GM18907 (cell line): ENCODE results near the gene FAM114A1.
"Not testable (repeated sequence)": the region's sequence is repeated elsewhere in the genome, so short reads cannot be mapped to it uniquely, and the experiment has no call there.

Experiments
- ATAC-seq: cut with Tn5 transposase; IDR thresholded peaks from one replicate; pipeline ENCODE4 v1.9.1; 2021; ENCODE audit warnings: mild to moderate bottlenecking, moderate library complexity; ENCODE audit not compliant: unreplicated experiment

FAM114A1 gene

GRCh38 chr4:38959248-38959647, 91.6 kb downstream of the FAM114A1 start:
- ATAC-seq: not testable (repeated sequence)

GRCh38 chr4:38964942-38965775, 97.6 kb downstream of the FAM114A1 start:
- ATAC-seq: no peak

DNA sequence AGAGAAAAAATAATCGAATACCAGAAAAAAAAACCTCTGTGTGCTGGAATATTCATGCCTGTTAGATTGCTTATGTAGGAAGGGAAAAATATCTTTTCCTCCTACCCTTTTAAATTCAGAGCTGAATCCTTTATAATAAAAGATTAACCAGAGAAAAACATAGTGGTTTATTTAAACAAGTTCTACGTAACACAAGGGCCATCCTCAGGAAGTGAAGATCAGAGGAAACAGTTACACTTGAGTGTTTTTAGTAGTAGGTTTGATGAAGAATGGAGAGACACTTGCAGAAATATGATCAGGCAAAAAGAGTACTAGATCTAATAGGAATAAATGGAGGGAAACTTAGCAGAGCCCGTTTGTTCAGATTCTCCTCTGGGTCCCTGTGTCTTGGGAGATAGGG, 98.3 kb downstream of the FAM114A1 start:
- no peak for ATAC-seq

GRCh38 chr4:38967260-38968095, 99.9 kb downstream of the FAM114A1 start:
- ATAC-seq: no peak

DNA sequence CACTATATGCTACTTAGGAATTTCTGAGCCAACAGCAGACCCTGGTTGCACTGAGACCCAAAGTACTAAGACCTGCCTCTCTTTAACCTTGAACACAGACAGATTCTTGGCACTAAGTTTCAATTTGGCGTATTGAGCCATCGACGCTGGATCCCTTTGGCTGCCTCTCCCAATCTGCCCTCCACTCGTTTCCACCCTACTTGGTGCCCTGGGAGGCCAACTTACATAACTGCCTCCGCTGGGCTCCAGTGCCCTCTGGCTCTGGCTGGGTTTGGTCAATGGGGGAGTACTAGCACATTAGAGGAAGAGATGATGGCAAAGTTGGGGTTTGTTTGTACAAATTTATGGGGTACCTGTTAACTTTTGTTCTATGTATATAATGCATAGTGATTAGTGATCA, 101.1 kb downstream of the FAM114A1 start:
- no peak for ATAC-seq

DNA sequence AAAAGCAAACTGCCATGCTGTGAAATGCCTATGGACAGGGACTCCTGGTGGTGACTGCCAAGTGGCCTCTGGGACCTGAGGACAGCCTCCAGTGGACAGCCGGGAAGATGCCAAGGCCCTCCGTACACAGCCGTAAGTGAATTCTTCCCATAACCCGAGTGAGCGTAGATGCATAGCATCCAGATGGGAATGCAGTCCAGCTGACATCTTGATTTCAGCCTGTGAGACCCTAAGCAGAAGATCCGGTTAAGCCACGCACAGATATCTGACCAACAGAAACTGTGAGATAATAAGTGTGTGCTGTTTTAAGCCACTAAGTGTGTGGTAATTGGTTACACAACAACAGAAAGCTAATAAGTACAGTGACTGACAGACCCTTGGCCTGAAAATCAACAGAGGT, 108.7 kb downstream of the FAM114A1 start:
- ATAC-seq: no peak

GRCh38 chr4:38979081-38979480, 111.5 kb downstream of the FAM114A1 start:
- ATAC-seq: no peak

GRCh38 chr4:38979511-38980230, 112.1 kb downstream of the FAM114A1 start:
- no peak for ATAC-seq

- ATAC-seq: peak; percentile 61
Measured at GRCh38 chr4:38980903-38981676, 113.5 kb downstream of the FAM114A1 start.

GRCh38 chr4:38982361-38983095, 114.9 kb downstream of the FAM114A1 start:
- ATAC-seq: no peak

GRCh38 chr4:38983291-38983690, 115.7 kb downstream of the FAM114A1 start:
- ATAC-seq: no peak

DNA sequence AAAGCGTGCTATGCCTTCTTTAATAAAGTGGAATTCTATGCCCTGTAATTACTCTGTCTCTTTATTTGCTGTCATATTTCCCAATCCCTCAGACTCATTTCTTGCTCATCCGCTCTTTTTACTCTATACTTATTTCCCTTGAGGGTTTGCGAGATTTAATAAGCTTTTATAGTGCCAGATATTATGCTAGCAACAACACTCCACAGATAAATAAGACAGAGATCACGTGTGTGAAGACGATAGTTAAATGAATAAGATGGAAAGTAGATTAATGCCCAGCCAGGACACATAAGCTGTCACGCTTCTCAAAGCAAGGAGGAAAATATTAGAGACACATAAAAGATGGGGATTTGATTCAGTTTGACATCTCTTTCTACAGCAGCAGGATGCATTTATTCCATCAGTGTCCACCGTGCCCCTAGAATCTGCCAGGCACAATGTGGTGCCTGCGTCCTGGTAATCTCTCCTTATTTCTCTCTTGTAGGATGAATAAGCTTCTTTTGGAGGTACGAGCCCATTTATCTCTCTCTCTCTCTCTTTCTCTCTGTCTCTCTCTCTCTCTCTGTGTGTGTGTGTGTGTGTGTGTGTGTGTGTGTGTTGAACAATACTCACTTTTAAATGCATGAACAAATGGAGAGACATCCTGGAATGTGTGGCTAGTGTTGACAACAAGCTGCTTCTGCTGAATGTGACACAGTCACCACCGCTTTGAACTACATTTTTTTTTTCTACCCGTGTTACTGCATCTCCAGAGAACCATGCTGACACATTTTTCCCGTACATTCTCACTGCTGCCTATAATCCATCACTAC, 116.4 kb downstream of the FAM114A1 start:
- ATAC-seq: no peak

- ATAC-seq: no peak
Measured at GRCh38 chr4:38985410-38986100, 117.9 kb downstream of the FAM114A1 start.

GRCh38 chr4:38987491-38987890, 119.9 kb downstream of the FAM114A1 start:
- ATAC-seq: no peak

DNA sequence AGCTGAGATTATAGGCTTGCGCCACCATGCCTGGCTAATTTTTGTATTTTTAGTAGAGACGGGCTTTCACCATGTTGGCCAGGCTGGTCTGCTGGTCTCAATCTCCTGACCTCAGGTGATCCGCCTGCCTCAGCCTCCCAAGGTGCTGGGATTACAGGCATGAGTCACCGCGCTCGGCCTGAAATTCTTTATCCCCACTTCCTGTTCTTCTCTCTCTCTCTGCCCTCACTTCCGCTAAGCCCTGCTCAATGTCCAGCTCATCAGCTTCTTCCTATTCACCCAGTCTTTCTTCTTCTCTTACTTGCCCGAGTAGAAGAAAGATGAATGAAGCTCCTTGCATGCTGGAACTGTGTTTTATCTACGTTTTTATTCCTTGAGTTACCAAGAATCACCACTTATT, 120.7 kb downstream of the FAM114A1 start:
- not testable (repeated sequence) for ATAC-seq

DNA sequence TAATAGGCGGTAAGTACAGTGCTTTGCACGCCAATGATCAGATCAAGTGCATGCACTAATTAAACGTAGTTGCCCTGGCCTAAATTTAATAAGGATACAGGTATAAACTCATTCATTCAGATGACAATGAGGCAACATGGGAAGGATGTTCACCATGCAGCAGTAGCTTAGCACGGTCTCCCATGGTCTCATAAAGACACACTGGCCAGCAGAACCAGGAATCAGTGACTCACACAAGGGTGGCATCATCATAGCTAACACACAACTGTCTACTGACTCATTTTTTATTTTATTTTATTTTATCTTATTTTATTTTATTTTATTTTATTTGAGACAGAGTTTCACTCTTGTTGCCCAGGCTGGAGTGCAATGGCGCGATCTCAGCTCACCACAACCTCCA, 121.9 kb downstream of the FAM114A1 start:
- ATAC-seq: no peak

DNA sequence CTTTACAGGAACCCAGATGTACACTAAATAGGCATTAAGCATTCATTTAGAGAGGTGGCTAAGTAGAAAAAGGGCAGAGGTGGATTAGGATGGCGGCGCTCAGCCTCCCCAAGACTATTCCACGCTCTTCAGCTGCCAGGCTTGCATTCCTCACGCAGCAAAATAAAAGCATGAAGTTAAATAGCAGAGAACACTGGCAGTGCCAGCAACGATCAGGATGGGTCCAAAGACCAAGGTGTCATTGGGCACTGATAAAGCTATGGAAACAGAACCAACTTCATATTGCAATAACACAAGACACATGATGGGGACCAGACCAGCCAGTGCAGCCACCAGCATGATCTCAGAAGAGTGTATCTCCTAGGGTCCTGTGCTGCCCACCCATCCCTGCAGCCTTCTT, 122.6 kb downstream of the FAM114A1 start:
- ATAC-seq: no peak

GRCh38 chr4:38993683-38994082, 126.1 kb downstream of the FAM114A1 start:
- ATAC-seq: no peak
